Muscle of arm (tissue), 12 donors: Measurements from ENCODE around the gene HOXA5. TPM values are rescaled to one million over a fixed set of nuclear protein-coding genes. Genes with fewer than 3 reads are reported as not detected.

Source experiments
- DNase-seq: peaks from one replicate; pipeline ENCODE4 v3.0.0-alpha.2; 2013
- polyA plus RNA-seq, 12 donors: library from polyadenylated mRNA; unstranded; fragments of 120-200 nt; gene quantifications; one replicate each; pipeline ENCODE4 v1.2.1, GENCODE V29; 2013; ENCODE audit not compliant: insufficient read length in 12 of 12

Gene HOXA5
- polyA plus RNA-seq, 12 donors, result 11.3 to 35.3 (median 17.6) TPM; not detected in 1

DNA sequence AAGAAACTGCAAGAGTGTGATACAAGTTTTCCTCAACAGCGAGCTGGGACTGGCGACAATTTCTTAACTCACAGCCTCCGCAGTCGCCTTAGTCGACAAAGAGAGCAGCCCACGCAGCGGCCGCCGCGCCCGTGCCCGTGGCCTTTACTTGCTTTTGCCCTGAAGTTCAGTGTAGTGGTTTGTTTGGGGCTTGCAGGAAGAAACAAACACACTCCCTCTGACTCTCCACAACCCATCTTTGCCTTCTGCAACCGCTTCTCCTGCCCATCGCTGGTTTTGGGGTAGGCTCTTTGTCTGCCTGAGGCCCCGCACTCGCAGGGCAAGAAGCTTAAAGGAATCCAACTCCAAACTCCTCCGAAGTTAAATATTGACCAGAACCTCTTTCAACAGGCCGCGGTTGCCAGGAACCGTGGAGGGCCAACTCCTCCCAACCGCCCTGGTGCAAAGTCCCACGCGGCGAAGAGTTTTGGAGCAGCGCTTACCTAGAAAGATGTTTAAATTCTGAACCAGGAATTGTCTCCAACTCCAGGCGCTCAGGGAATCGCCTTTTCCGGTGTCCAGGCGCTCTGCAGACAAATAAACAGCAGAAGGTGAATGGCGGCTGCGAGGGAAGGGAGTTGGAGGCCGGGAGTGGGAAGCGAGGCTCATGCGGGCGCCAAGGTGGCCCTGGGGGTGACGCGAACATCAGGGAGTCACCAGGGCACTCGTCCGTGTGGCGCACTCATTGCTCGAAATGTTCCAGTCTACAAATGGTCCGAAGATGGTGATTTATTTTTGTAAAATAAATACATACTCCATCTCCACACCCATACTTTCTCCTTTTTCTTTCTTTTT is 21.2 kb downstream of the HOXA5 start:
- DNase-seq, result no peak

GRCh38 chr7:27121684-27122076 is 21.8 kb downstream of the HOXA5 start:
- no peak for DNase-seq

DNA sequence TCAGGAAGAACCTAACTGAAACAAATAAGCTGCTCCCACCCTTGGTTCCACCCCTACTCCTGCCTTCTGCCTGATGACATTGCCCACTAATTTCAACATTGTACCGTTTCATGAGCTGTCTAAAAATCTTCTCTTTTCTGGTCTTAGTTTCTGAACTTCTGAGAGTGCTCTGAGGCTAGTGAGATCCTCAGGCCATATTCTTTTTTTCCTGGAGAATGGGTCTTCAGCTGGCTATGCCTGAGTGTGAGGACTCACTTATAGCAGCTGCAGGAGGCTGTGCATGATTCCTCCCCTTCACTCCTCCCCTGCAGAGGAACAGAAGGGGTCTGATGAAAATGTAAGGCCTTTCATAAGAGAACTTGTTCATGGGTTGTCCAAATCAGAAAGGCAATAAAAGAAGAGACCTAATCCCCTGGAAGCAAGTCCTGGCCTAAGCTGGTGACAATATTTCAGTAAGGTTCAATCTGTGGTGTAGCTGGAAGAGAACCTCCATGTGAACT is 24.0 kb downstream of the HOXA5 start:
- DNase-seq, result no peak

DNA sequence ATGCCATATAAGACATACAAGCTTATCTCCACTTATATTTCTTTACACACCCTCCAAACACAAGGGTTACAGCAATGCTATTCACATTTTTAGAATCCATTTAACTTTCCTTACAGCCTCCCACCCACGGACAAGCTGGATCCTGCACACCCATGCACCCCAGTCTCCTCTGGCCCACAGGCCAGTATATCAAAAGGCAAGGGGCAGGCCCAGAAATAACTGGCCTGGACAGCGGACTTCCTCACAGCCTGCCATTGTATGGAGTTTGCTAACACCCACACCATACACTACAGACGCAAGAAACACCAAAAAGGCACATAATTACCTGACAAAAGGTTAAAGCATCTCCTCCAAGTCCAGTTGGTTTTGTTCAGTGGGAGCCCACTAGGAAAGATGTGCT is 24.9 kb downstream of the HOXA5 start:
- no peak for DNase-seq

- DNase-seq, result no peak
These were observed 25.5 kb downstream of the HOXA5 start for GRCh38 chr7:27117887-27118491.

DNA sequence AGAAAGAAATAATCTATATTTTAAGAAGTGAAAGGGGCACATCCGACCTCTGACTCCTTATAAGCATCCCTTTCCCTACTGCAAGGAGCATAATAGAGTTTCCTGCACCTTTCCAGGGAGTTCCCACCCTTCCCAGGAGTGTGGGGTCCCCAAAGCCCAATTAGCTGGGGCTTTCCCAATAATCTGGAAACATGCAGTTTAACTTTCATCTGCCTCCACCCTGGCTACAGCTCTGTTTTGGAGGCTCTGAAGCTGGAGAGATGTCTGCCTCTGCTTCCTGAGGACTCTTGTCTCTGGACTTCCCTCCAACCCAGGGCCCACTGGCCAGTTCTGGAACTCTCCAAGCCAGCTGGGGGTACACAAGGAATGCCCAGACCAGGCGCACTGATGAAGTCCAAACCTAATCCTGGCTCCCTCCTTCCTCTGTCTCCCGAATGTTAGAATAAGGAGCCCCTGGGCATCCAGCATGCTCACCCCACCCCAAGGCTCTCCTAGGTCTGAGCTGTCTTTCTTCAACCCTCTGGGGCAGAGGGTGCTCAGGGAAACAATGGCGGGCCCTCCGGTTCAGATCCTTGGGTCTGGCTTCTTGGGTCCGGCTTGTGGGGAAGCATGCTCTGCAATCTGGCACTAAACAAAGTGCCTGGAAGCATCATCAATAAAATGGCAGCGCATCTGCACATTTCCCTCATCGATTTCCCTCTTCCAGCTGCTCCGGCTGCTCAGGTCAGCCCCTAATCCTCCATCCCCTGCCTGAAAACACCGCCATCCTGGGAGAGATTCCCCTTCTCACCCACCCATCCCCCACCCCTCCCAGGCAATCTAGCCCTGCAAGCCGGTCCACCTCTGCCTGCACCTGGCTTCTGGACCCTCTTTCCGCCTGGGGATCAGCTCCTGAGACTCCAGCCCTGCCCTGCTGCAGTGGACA is 26.3 kb downstream of the HOXA5 start:
- DNase-seq, result no peak

- DNase-seq, result no peak
These were observed 27.2 kb downstream of the HOXA5 start for GRCh38 chr7:27116031-27116961.

DNA sequence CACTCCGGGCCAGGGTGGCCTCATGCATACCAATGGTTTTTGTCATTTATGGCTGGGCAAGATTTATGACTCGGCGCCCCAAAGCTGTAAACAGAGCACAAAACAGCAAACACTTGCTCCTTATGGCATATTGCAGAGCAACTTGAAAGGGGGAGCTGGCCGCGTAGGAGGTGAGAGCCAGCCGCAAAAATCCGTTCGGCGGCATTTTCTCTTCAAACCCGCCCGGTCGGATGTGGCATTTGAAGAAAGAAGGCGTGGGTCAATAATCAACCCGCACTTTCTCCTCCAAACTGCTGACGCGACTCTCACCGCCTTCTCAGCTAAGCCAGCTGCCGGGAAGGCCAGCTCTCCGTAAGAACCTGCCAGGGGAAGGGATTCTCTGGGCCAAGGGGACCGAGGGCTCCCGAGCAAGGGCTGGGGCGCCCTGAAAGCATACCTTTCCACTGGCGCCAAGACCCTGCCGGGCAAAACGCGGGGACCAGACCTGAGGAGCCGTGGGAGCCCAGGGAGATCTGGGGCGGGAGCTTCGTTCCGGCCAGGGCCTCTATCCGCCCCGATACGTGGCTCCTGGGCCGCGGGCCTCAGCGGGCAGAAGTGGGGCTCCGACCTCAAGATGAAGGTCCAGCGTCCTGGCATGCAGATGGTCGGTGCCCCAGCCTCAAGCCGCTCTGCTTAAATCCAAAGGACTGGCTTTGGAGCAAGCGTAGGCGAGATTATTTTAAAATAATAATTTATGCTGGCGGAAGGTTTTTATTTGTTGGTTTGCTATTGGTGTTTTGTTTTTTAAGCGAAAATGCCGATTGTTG is 28.1 kb downstream of the HOXA5 start:
- no peak for DNase-seq

DNA sequence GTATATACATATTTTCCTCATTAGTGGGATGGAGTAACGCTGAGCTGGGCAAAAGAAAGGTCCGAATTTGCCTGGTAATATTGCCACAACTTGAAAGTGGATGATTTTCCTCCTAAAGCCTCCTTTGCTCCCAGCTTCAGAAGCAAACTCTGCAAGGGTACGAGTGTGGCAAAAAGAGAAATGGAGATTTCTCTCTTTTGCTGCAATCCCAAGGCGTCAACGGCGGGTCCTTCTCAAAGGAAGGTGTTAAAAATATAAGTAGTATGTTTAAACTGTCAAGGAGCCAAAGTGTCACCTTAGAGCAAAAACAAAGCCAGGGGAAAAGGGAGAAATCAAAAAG is 28.6 kb downstream of the HOXA5 start:
- no peak for DNase-seq

DNA sequence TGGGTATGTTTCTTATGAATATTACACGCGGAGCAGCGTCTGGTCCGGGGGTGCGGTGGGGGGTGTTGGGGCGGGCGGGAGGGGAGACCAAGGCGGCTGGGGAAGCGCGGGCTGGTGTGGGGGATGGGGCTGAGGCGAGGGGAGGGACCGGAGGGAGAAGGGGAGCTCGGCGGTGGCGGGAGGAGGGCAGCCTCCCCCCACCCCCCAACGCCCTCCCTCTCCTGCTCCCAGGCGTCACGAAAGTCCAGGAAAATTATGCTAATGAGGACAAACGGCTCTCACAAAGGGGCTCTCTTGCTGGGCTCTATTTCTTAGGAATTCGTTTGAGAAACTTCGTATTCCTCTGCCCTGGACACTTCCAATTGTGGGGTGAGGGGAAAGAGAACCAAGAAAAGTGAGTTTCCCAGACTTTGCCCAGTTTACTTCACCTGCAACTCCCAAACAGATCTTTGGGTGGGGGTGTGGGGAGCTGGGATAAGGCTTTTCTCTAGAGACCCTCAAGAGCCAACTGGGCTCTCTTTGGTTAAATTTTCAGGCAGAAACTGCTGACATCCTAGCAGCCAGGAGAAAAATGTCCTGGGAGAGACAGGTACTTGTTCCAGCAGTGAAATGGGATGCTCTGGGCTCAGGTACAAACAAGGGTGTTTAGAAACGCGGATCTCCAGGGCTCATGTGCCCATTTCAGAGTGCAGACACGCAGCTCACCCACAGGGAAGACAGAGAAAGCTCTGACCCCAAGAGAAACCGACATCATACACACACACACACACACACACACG is 29.3 kb downstream of the HOXA5 start:
- DNase-seq, result no peak

- no peak for DNase-seq
These were observed 30.2 kb downstream of the HOXA5 start for GRCh38 chr7:27112955-27113949.

DNA sequence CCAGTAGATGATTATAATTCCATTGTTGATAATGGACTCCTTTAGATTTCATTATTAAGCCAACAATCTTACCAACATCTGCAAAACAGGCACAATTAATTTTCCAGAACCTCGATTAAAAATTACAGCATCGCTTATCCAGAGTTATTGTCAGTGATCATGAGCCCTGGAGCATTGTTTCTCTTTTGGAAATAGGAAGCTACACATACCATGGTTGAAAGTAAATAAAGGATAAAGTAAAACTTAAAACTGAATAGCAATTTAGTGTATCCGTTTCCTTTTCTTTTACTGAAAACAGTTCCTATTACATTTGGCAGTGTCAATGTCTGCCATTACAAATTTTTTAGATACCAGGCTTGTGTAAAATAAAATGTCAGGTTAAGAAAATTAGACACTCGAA is 31.1 kb downstream of the HOXA5 start:
- no peak for DNase-seq

DNA sequence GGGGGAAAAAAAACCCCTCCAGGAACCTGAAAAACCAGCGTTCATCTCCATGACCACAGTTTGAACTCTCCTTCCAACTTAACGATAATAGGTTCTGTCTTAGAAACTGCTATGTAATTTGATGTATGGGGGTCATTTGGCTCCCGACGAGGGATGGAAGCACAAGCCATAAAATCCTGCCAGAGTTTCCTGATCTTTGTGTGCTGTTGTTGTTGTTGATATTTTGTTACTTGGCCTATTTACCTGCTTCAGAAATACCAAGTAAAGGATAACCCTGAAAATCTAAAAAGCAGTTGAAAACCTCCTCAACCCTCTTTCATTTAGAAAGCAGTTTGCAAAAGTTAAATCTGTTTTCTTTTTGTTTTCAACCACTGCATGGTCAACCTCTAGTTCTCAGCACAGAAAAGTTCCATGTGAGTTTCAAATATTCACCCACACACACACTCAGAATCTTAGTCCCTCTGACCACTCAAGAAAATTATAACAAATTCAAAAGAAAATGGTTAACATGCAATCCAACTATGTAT is 31.7 kb downstream of the HOXA5 start:
- no peak for DNase-seq

DNA sequence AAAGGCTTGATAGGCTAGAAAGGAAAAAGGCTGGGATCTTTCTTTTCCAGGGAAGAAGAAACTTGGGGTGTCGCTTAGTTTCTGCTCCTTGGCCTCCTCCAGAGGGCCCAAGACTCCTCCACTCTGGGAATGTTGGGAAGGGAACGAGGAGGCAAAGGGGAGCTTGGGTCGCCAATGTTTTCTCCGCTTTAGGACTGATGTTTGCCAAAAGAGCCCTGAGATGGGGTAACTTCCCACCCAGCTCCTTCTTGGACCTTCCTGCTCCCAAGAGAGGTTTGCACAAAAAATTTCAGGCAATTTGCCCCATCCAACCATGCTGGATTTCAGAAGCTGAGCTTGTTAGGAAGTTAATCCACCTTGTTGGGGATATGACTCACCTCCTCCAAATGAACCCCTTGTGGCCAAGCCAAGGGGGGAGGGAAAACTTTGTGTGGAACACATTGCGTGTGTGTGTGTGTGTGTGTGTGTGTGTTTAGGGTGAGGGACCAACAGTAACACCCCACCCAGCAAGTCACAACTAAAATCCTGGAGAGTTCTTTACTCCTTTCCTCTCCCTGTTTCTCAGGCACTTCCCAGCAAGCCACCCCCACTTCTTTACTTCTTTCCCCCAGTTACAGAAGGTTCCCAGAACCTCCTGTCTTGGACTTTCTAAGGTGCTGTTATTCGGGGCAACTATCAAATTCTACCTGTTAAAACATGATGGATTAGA is 32.3 kb downstream of the HOXA5 start:
- no peak for DNase-seq

DNA sequence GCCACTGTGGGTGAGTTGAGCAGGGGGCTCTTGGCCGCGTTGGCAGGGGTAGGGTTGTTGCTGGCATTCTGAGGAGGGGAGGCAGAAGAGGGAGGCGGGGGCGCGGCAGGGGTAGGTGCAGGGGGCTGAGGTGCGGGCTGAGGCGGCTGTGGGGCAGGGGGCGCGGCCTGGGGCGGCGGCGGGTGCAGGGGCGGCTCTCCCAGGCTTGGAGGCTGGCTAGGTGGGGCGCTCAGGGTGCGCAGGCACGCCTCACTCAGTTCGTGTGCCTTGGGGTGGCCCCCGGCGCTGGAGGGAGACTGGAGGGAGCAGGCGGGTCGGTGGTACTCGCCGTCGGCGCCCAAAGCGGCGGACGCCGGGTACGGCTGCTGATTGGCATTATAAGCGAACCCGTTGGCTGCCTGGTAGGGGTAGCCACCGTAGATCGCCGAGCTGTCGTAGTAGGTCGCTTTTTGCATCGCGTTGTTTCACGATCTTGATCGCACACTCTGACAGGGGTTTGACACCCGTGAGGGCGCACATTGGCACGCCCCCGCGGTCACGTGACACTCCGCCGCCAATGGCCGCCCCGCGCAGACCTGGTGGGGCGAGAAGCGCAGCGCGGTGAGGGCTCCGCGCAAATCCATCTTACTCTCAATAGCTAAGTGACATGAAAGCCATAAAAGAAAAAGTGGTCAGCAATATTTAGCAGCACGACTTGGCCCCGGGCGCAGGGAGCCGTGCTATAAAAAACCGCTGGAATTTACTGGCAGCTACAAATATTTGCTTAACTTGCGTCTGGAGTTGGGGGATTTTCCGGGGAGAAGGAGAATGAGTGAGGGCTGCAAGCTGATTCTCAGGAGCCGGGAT is 33.1 kb downstream of the HOXA5 start:
- DNase-seq, result no peak

- DNase-seq, result no peak
These were observed 33.9 kb downstream of the HOXA5 start for GRCh38 chr7:27109466-27110185.
